Trophoblast cell (in vitro differentiated cells and primary cell): ENCODE results near the gene KRT23.

Experiments used
- DNase-seq, 2 donors: peaks; one replicate each; pipeline ENCODE4 v3.0.0-alpha.2; 2016
- H2AFZ ChIP-seq: 2 replicates; pipeline ENCODE4 v1.6.1; 2013; ENCODE audit warnings: low read length, moderate library complexity, mild to moderate bottlenecking; ENCODE audit not compliant: insufficient read depth, poor library complexity
- H2AK5ac ChIP-seq: 2 replicates; pipeline ENCODE4 v1.6.1; 2013; ENCODE audit warnings: mild to moderate bottlenecking, low read length
- H2BK120ac ChIP-seq: 2 replicates; pipeline ENCODE4 v1.6.1; 2013; ENCODE audit warnings: low read length, mild to moderate bottlenecking, moderate library complexity; ENCODE audit not compliant: insufficient read depth, poor library complexity
- H2BK12ac ChIP-seq: 2 replicates; pipeline ENCODE4 v1.6.1; 2013; ENCODE audit warnings: mild to moderate bottlenecking, low read length, moderate library complexity
- H2BK5ac ChIP-seq: 2 replicates; pipeline ENCODE4 v1.6.1; 2013; ENCODE audit warnings: low read length, low read depth, moderate library complexity, mild to moderate bottlenecking; ENCODE audit not compliant: poor library complexity
- H3K14ac ChIP-seq: 2 replicates; pipeline ENCODE4 v1.6.1; 2013; ENCODE audit warnings: mild to moderate bottlenecking, low read length
- H3K18ac ChIP-seq: 2 replicates; pipeline ENCODE4 v1.6.1; 2013; ENCODE audit warnings: mild to moderate bottlenecking, low read length
- H3K23ac ChIP-seq: 2 replicates; pipeline ENCODE4 v1.6.1; 2013; ENCODE audit warnings: low read length
- H3K27ac ChIP-seq: 2 replicates; pipeline ENCODE4 v1.5.1; 2013; ENCODE audit warnings: low read depth, mild to moderate bottlenecking, inconsistent platforms, low read length, moderate library complexity
- H3K27me3 ChIP-seq: 2 replicates; pipeline ENCODE4 v1.6.1; 2013; ENCODE audit warnings: inconsistent platforms, mild to moderate bottlenecking, low read length, moderate library complexity; ENCODE audit not compliant: insufficient read depth
- H3K36me3 ChIP-seq, 2 experiments: 1 replicate in 1 of 2; 2 replicates in 1 of 2; pipeline ENCODE4 v1.6.1; 2013; ENCODE audit warnings: low read length in 2 of 2, mild to moderate bottlenecking in 2 of 2, moderate library complexity in 1 of 2; ENCODE audit not compliant: insufficient read depth in 2 of 2, control insufficient read depth in 1 of 2
- H3K4ac ChIP-seq: 2 replicates; pipeline ENCODE4 v1.6.1; 2013; ENCODE audit warnings: low read depth, mild to moderate bottlenecking, low read length, moderate library complexity
- H3K4me1 ChIP-seq, 2 experiments: 1 replicate in 1 of 2; 2 replicates in 1 of 2; pipeline ENCODE4 v1.6.1; 2013; ENCODE audit warnings: low read length in 2 of 2, mild to moderate bottlenecking in 2 of 2, moderate library complexity in 1 of 2; ENCODE audit not compliant: insufficient read depth in 2 of 2, control insufficient read depth in 1 of 2
- H3K4me2 ChIP-seq: 2 replicates; pipeline ENCODE4 v1.6.1; 2013; ENCODE audit warnings: inconsistent platforms, mild to moderate bottlenecking, low read length, moderate library complexity
- H3K4me3 ChIP-seq: 2 replicates; pipeline ENCODE4 v1.5.1; 2013; ENCODE audit warnings: mild to moderate bottlenecking, low read depth, low read length, inconsistent platforms
- H3K79me1 ChIP-seq: one replicate; pipeline ENCODE4 v1.6.1; 2013; ENCODE audit warnings: low read length
- H3K79me2 ChIP-seq: 2 replicates; pipeline ENCODE4 v1.6.1; 2013; ENCODE audit warnings: low read length, mild to moderate bottlenecking; ENCODE audit not compliant: control insufficient read depth, insufficient read depth, poor library complexity
- H3K9ac ChIP-seq: 2 replicates; pipeline ENCODE4 v1.6.1; 2013; ENCODE audit warnings: mild to moderate bottlenecking, low read length
- H3K9me3 ChIP-seq: 2 replicates; pipeline ENCODE4 v1.6.1; 2013; ENCODE audit warnings: low read depth, mild to moderate bottlenecking, control low read depth, inconsistent platforms, low read length; ENCODE audit not compliant: insufficient read depth
- H4K12ac ChIP-seq: 2 replicates; pipeline ENCODE4 v1.6.1; 2013; ENCODE audit warnings: low read depth, mild to moderate bottlenecking, low read length, moderate library complexity
- H4K8ac ChIP-seq: 2 replicates; pipeline ENCODE4 v1.6.1; 2013; ENCODE audit warnings: low read depth, mild to moderate bottlenecking, low read length, moderate library complexity
- H4K91ac ChIP-seq: one replicate; pipeline ENCODE4 v1.6.1; 2013; ENCODE audit warnings: low read depth, mild to moderate bottlenecking, low read length, moderate library complexity
- WGBS: extraction: QIAGEN DNeasy Blood & Tissue Kit; methylation state at CpG from one replicate; pipeline ENCODE4 v1.1.7; 2013; ENCODE audit warnings: missing lambda C conversion rate; ENCODE audit not compliant: insufficient read length, insufficient coverage; ENCODE audit errors: extremely low coverage; 5-methylcytosine and 5-hydroxymethylcytosine counted together

Gene KRT23

DNA sequence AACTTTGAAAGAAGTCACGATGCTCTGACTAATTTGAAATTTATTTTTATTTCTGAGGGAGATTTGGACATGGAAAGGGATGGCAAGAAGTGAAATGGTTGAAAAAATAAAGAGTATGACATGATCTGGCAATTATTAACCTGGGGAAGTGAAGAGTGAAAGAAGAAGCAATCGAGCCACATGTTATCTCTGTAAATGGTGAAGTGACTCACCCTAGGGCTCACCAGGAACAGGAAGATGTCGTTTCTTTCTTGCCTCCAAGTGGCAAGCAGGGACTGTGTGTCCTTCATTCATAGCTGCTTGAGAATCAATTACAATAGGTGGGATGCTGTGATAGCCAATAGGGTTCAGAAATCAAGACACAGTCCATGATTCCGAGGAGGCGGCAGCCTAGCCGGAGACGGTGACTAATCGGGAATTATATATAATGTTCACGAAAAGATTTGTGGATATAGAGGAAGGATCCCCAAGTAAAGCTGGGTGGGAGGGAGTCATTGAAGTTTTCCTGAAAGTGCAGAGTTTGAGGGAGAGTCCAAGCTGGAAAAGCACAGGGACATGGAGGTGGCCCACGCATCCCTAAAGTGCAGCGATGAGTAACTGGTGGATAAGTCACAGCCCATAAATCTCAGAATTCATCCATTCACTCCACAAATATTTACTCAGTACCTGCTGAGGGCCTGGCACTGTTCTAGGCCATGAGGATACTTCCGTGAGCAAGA, 34.2 kb downstream of the KRT23 start:
- Histone ChIP-seq H3K27me3 (no peaks in the 10 kb centered on the region), H2AK5ac (no peak overlapping the region), H3K18ac (no peak overlapping the region), H3K4me3 (no peak overlapping the region), H4K12ac (no peak overlapping the region), H3K14ac (no peak overlapping the region), H2BK12ac (no peak overlapping the region), H2BK5ac (no peak overlapping the region), H3K9me3 (no peaks in the 10 kb centered on the region), H3K27ac (no peak overlapping the region), H3K9ac (no peak overlapping the region), H2BK120ac (no peak overlapping the region), H2AFZ (no peak overlapping the region), H3K4me2 (no peak overlapping the region), H3K79me2 (no peaks in the 10 kb centered on the region), H3K79me1 (no peaks in the 10 kb centered on the region), H3K4me1 (no peaks in the 10 kb centered on the region), H3K4ac (no peak overlapping the region), H4K91ac (no peak overlapping the region), H4K8ac (no peak overlapping the region), H3K36me3 (no peaks in the 10 kb centered on the region), H3K23ac (no peak overlapping the region)
- peak; percentile 33 to 73 for DNase-seq
- WGBS = no CpG with 5 or more reads among the region's 12 CpGs

DNA sequence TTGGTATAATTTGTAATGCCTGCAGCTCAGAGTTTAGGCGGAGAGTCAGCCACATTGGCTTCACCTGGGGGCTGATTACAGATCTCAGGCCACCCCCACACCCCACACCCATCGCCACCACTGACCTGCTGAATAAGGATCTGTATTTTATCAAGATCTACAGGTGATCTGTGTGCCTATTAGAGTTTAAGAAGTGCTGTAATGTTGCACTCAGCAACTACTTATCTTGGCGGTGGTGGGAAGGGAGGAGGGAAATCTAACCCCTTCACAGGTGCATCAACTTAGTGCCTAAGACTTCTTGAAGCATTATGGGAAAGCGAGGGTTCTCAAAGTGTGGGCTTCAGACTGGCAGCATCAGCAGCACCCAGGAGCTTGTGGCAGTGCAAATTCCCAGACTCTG, 34.9 kb downstream of the KRT23 start:
- Histone ChIP-seq H3K14ac (no peak overlapping the region), H3K36me3 (no peaks in the 10 kb centered on the region), H2AFZ (no peak overlapping the region), H4K12ac (no peak overlapping the region), H3K9me3 (no peaks in the 10 kb centered on the region), H2BK12ac (no peak overlapping the region), H2BK5ac (no peak overlapping the region), H3K23ac (no peak overlapping the region), H3K4me2 (no peak overlapping the region), H3K79me2 (no peaks in the 10 kb centered on the region), H3K18ac (no peak overlapping the region), H3K4me1 (no peaks in the 10 kb centered on the region), H4K91ac (no peak overlapping the region), H3K79me1 (no peaks in the 10 kb centered on the region), H3K9ac (no peak overlapping the region), H3K4me3 (no peak overlapping the region), H2AK5ac (no peak overlapping the region), H2BK120ac (no peak overlapping the region), H3K27me3 (no peaks in the 10 kb centered on the region), H3K4ac (no peak overlapping the region), H4K8ac (no peak overlapping the region), H3K27ac (no peak overlapping the region)
- DNase-seq = no peak
- no CpG with 5 or more reads among the region's 4 CpGs for WGBS

DNA sequence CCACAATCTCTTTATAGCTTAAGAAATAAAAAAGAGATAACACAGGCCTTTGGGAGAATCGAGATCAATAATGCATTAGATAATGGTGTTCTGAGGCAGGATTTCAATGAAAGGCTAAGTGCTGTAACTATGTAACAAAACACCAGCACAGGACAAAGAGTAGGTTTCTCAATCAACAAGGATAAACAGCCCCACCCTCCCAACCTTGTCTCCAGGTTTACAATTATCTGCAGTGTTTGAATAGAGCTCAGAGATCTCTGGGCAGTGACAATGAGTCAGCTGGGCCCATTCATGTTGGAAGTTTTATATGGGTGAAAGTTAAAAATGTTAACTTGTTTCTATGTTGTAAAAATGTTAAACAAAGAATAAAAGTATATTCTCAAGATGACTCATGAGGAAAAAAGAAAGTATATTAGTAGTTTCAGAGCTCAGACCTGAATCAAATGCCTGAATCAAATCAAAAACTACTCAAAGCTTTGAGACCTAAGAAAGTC, 35.4 kb downstream of the KRT23 start:
- Histone ChIP-seq H4K8ac (no peak overlapping the region), H3K23ac (no peak overlapping the region), H4K12ac (no peak overlapping the region), H3K4me3 (no peak overlapping the region), H3K14ac (no peak overlapping the region), H3K79me1 (no peaks in the 10 kb centered on the region), H2AK5ac (no peak overlapping the region), H3K4ac (no peak overlapping the region), H3K27me3 (no peaks in the 10 kb centered on the region), H3K27ac (no peak overlapping the region), H3K79me2 (no peaks in the 10 kb centered on the region), H2BK5ac (no peak overlapping the region), H3K4me2 (no peak overlapping the region), H3K18ac (no peak overlapping the region), H2BK12ac (no peak overlapping the region), H3K4me1 (no peaks in the 10 kb centered on the region), H3K36me3 (no peaks in the 10 kb centered on the region), H2BK120ac (no peak overlapping the region), H4K91ac (no peak overlapping the region), H3K9ac (no peak overlapping the region), H3K9me3 (no peaks in the 10 kb centered on the region), H2AFZ (no peak overlapping the region)
- WGBS = no CpG with 5 or more reads among the region's 1 CpG
- DNase-seq = peak; percentile 72 to 82

DNA sequence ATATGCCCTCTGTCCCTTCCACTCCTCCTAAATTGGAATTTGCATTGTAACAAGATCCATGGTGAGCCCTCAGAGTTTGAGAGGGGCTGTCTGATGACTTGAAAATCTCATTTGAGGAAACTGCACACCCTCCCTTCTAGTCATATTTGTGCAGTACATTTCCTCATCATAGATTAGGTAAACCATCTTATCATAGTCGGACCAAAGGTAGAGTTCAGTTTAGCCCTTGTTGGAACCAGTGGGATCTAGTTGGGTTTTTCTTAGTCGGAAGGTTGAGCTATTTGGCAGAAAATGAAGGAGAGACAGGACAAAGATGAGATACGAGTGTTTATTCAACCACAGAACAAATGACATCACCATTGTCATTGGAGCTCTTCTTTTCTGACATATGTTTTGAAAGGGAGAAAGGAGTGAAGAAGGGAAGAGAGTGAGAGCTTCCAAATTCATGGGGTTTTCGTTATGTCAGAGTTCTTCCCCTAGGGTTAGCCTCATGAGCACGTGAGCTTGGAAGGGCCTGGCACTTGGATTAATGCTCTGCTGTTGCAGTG, 36.6 kb downstream of the KRT23 start:
- no peak overlapping the region for H4K12ac ChIP-seq
- no peak for DNase-seq
- no peak overlapping the region for H4K91ac ChIP-seq
- H4K8ac ChIP-seq = no peak overlapping the region
- H3K27me3 ChIP-seq = no peaks in the 10 kb centered on the region
- H3K14ac ChIP-seq = no peak overlapping the region
- no peak overlapping the region for H2BK12ac ChIP-seq
- H2BK5ac ChIP-seq = no peak overlapping the region
- no peak overlapping the region for H3K27ac ChIP-seq
- WGBS = no CpG with 5 or more reads among the region's 5 CpGs
- no peak overlapping the region for H3K23ac ChIP-seq
- no peak overlapping the region for H3K9ac ChIP-seq
- no peaks in the 10 kb centered on the region for H3K9me3 ChIP-seq
- no peaks in the 10 kb centered on the region for H3K4me1 ChIP-seq
- H3K79me1 ChIP-seq = no peaks in the 10 kb centered on the region
- H3K4me3 ChIP-seq = no peak overlapping the region
- H2AK5ac ChIP-seq = no peak overlapping the region
- no peaks in the 10 kb centered on the region for H3K79me2 ChIP-seq
- H2AFZ ChIP-seq = no peak overlapping the region
- H3K4me2 ChIP-seq = no peak overlapping the region
- no peak overlapping the region for H3K18ac ChIP-seq
- H3K4ac ChIP-seq = no peak overlapping the region
- no peaks in the 10 kb centered on the region for H3K36me3 ChIP-seq
- no peak overlapping the region for H2BK120ac ChIP-seq
